Measurements from ENCODE around the gene IER3.
A peak's percentile ranks its signal among the peaks of the same experiment; 100 is the strongest.

- TF ChIP-seq, protein P1, sequence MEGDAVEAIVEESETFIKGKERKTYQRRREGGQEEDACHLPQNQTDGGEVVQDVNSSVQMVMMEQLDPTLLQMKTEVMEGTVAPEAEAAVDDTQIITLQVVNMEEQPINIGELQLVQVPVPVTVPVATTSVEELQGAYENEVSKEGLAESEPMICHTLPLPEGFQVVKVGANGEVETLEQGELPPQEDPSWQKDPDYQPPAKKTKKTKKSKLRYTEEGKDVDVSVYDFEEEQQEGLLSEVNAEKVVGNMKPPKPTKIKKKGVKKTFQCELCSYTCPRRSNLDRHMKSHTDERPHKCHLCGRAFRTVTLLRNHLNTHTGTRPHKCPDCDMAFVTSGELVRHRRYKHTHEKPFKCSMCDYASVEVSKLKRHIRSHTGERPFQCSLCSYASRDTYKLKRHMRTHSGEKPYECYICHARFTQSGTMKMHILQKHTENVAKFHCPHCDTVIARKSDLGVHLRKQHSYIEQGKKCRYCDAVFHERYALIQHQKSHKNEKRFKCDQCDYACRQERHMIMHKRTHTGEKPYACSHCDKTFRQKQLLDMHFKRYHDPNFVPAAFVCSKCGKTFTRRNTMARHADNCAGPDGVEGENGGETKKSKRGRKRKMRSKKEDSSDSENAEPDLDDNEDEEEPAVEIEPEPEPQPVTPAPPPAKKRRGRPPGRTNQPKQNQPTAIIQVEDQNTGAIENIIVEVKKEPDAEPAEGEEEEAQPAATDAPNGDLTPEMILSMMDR (IDR thresholded peaks at IDR 0.05 in 8 of 11, conservative IDR thresholded peaks at IDR 0.05 in 3 of 11), result peak in 1 of 11 experiments; percentile 6
- TF ChIP-seq POLR2A (IDR thresholded peaks at IDR 0.05) (no peak), POLR2AphosphoS5 (IDR thresholded peaks at IDR 0.05) (no peak)
Measured at GRCh38 chr6:30741789-30742315, 2.5 kb downstream of the IER3 start.

Data from spleen (tissue), 7 donors.